ENCODE results near the gene VSTM4.
A peak's percentile ranks its signal among the peaks of the same experiment; 100 is the strongest.

The VSTM4 gene

GRCh38 chr10:49078433-49078832 is 36.9 kb downstream of the VSTM4 start:
- no peak for DNase-seq
- ATAC-seq, result peak; percentile 34
- Mint-ChIP-seq H3K4me1 (peaks cover 28% of the 10 kb centered on the region), H3K27ac (no peak overlapping the region), H3K4me3 (no peak overlapping the region), H3K27me3 (peaks cover 37% of the 10 kb centered on the region), H3K9me3 (no peaks in the 10 kb centered on the region)

- Mint-ChIP-seq H3K9me3 (no peaks in the 10 kb centered on the region), H3K4me1 (peaks cover 28% of the 10 kb centered on the region), H3K27me3 (peaks cover 27% of the 10 kb centered on the region), H3K27ac (peak overlapping the region in 1 of 2 donors; percentile 65), H3K4me3 (peak overlapping the region; percentile 45 to 70)
- DNase-seq (peak in 1 of 2 donors; percentile 42), ATAC-seq (peak; percentile 91)
These were observed 38.4 kb downstream of the VSTM4 start for GRCh38 chr10:49076741-49077521.

GRCh38 chr10:49076319-49076718 is 39.0 kb downstream of the VSTM4 start:
- Mint-ChIP-seq H3K27ac (peak overlapping the region; percentile 65 to 79), H3K9me3 (no peaks in the 10 kb centered on the region), H3K27me3 (peaks cover 25% of the 10 kb centered on the region), H3K4me1 (peaks cover 28% of the 10 kb centered on the region), H3K4me3 (peak overlapping the region; percentile 26 to 70)
- DNase-seq (no peak), ATAC-seq (peak; percentile 3)

- no peaks in the 10 kb centered on the region for H3K9me3 Mint-ChIP-seq
- H3K4me3 Mint-ChIP-seq, result no peak overlapping the region
- peaks cover 28% of the 10 kb centered on the region for H3K4me1 Mint-ChIP-seq
- DNase-seq, result no peak
- ATAC-seq, result no peak
- H3K27me3 Mint-ChIP-seq, result peaks cover 25% of the 10 kb centered on the region
- H3K27ac Mint-ChIP-seq, result no peak overlapping the region
These were observed 39.6 kb downstream of the VSTM4 start for GRCh38 chr10:49075743-49076142.

GRCh38 chr10:49074836-49075682 is 40.3 kb downstream of the VSTM4 start:
- peaks cover 25% of the 10 kb centered on the region for H3K27me3 Mint-ChIP-seq
- H3K27ac Mint-ChIP-seq, result no peak overlapping the region
- peaks cover 21% of the 10 kb centered on the region for H3K4me1 Mint-ChIP-seq
- ATAC-seq (no peak), DNase-seq (no peak)
- no peak overlapping the region for H3K4me3 Mint-ChIP-seq
- no peaks in the 10 kb centered on the region for H3K9me3 Mint-ChIP-seq

DNA sequence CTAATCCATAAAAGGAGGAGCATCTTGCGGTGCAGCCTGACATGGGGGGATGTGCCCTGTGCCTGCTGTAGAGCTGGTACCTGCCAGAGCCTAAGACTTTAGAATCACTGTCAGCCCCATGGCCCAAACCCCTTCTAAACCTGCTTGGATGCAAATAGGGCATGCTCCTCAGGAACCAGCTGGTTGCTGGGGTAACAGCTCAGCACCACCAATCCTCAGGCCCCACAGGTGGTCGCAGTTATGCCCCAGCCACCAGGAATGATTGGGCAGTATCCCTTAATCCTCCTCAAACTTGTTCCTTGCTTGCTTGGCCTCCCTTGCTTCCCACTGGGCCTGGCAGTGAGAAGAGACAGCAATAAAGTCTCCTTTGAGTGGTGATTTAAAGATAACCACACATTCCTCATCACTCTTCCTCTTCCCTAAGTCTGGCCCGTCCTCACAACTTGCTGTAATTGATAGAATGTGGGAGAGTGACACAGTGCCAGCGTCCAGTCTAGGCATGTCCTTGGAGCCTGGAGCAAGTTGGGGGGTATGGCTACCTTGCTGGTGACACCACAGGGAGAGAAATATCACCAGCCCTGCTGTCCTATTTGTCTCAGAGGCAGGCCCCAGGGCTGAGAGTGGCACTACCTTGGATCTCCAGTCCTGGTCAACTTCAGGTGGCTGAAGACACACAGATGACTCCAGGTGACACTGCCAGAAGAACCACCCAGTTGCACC is 43.0 kb downstream of the VSTM4 start:
- Mint-ChIP-seq H3K4me1 (peaks cover 15% of the 10 kb centered on the region), H3K9me3 (no peaks in the 10 kb centered on the region), H3K27ac (peak overlapping the region; percentile 24 to 86), H3K4me3 (no peak overlapping the region), H3K27me3 (peaks cover 23% of the 10 kb centered on the region)
- no peak for ATAC-seq
- no peak for DNase-seq

DNA sequence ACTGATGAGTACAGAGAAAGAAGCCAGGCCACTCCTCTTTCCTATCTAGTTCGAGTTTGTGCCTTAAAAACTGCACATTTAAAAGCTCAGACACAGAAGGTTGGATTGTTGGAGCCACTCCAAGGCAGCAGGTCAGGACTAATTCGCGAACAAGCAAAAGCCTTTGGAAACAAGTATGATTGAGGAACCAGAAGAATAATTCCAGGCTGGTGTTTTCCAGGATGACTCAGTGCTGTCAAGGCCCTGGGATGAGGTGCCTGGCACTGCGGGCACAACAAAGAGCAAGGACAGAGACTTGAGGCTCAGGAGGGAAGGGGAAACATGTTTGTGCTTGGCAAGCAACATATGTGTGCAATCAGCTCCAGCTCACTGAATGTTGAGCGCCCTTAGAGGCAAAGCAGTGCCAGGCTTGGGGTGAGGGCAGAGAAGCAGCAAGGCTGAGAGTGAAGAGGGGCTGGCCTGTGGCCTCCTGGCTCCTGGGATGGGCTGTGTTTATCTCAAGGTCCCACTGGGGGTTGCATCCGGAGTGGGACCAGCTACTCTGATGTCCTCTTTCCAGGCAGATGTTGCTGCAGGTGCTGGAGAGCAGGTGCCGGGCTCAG is 44.1 kb downstream of the VSTM4 start:
- H3K9me3 Mint-ChIP-seq, result no peaks in the 10 kb centered on the region
- H3K4me1 Mint-ChIP-seq, result peaks cover 4% of the 10 kb centered on the region

DNA sequence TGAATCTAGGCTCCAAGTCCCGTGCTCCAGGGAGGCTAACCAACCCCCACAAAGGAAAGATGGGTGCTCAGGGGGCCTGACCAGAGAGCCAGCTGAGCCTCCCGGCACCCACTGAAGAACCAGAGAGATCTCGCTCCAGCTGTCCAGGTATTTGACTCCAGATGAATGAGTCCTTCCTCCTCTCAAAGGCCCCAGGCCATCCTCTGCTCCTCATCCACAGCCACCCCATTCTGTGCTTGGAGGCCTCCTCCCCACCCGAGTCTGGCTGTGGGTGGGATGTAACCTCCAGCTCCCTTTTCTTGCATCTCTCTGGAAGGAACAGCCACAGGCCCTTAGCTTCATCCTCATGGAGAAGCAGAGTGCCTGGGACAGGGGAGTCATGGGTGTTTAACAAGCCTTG is 44.6 kb downstream of the VSTM4 start:
- no peaks in the 10 kb centered on the region for H3K9me3 Mint-ChIP-seq
- peaks cover 7% of the 10 kb centered on the region for H3K27me3 Mint-ChIP-seq
- H3K4me1 Mint-ChIP-seq, result no peaks in the 10 kb centered on the region
- ATAC-seq, result peak; percentile 10
- H3K27ac Mint-ChIP-seq, result peak overlapping the region in 1 of 2 donors; percentile 40
- no peak for DNase-seq
- H3K4me3 Mint-ChIP-seq, result no peak overlapping the region

More for the DNA sequence above, 44.1 kb downstream of the VSTM4 start:
- peak overlapping the region in 1 of 2 donors; percentile 34 for H3K27ac Mint-ChIP-seq
- DNase-seq, result no peak
- H3K27me3 Mint-ChIP-seq, result peaks cover 12% of the 10 kb centered on the region
- ATAC-seq, result no peak
- H3K4me3 Mint-ChIP-seq, result no peak overlapping the region

- DNase-seq (no peak), ATAC-seq (no peak)
- Mint-ChIP-seq H3K9me3 (no peaks in the 10 kb centered on the region), H3K4me1 (no peaks in the 10 kb centered on the region), H3K27me3 (peaks cover 6% of the 10 kb centered on the region), H3K4me3 (no peak overlapping the region), H3K27ac (no peak overlapping the region)
These were observed 46.6 kb downstream of the VSTM4 start for GRCh38 chr10:49068672-49069217.

- no peak for ATAC-seq
- no peak overlapping the region for H3K4me3 Mint-ChIP-seq
- no peaks in the 10 kb centered on the region for H3K9me3 Mint-ChIP-seq
- H3K27me3 Mint-ChIP-seq, result peaks cover 11% of the 10 kb centered on the region
- H3K27ac Mint-ChIP-seq, result no peak overlapping the region
- no peak for DNase-seq
- H3K4me1 Mint-ChIP-seq, result no peaks in the 10 kb centered on the region
These were observed 47.1 kb downstream of the VSTM4 start for GRCh38 chr10:49068209-49068608.

DNA sequence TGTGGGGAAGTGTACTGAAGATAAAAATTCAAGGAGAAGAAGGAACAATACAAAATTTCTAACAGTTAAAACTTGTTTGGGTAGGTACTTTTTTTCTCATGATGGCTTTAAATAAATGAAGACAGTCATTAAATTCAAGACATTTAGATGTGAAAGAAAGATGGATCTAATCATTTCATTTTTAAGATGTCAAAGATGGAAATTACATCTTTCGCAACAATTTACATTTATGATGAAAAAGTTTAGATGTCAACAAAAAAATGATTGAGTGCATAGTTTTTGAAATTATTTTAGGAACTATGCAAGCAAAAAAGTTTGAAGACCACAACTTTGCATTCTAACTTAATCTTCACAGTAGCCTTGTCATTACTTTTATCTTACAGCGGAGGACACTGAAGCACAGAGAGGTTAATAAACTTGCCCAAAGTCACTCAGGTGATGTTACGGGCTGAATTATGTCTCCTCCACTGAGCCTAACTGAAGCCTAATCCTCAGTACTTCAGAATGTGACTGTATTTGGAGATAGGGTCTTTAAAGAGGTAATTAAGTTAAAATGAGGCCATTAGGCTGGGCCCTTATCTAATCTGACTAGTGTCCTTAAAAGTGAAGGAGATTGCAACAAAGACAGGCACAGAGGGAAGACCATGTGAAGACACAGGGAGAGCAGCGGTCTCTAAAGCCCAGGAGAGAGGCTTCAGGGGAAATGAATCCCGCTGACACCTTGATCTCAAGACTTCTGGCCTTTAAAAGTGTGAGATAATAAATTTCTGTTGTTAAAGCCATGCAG is 48.2 kb downstream of the VSTM4 start:
- peaks cover 7 to 9% of the 10 kb centered on the region in 2 donors for H3K9me3 Mint-ChIP-seq
- DNase-seq (no peak), ATAC-seq (no peak)
- H3K4me3 Mint-ChIP-seq, result no peak overlapping the region
- H3K27me3 Mint-ChIP-seq, result peaks cover 15% of the 10 kb centered on the region
- H3K4me1 Mint-ChIP-seq, result no peaks in the 10 kb centered on the region
- no peak overlapping the region for H3K27ac Mint-ChIP-seq

GRCh38 chr10:49062229-49062628 is 53.1 kb downstream of the VSTM4 start:
- H3K27me3 Mint-ChIP-seq, result peaks cover 32% of the 10 kb centered on the region
- H3K9me3 Mint-ChIP-seq, result peaks cover 20 to 28% of the 10 kb centered on the region in 2 donors
- H3K4me1 Mint-ChIP-seq, result no peaks in the 10 kb centered on the region
- ATAC-seq (no peak), DNase-seq (no peak)
- H3K27ac Mint-ChIP-seq, result no peak overlapping the region
- H3K4me3 Mint-ChIP-seq, result no peak overlapping the region

GRCh38 chr10:49061667-49062066 is 53.7 kb downstream of the VSTM4 start:
- Mint-ChIP-seq H3K9me3 (peaks cover 20 to 28% of the 10 kb centered on the region in 2 donors), H3K4me1 (no peaks in the 10 kb centered on the region)

GRCh38 chr10:49058463-49059255 is 56.7 kb downstream of the VSTM4 start:
- no peak for DNase-seq
- H3K4me3 Mint-ChIP-seq, result no peak overlapping the region
- peaks cover 20 to 28% of the 10 kb centered on the region in 2 donors for H3K9me3 Mint-ChIP-seq
- no peaks in the 10 kb centered on the region for H3K4me1 Mint-ChIP-seq
- no peak overlapping the region for H3K27ac Mint-ChIP-seq
- H3K27me3 Mint-ChIP-seq, result peaks cover 25% of the 10 kb centered on the region
- ATAC-seq, result no peak

More at GRCh38 chr10:49061667-49062066, 53.7 kb downstream of the VSTM4 start:
- Mint-ChIP-seq H3K4me3 (no peak overlapping the region), H3K27me3 (peaks cover 32% of the 10 kb centered on the region), H3K27ac (no peak overlapping the region)
- DNase-seq, result no peak
- no peak for ATAC-seq
